PFSK-1 (cell line): ENCODE measurements around the gene NRCAM.

Experiments
- FOXP2 ChIP-seq: optimal IDR thresholded peaks from 2 replicates; pipeline ENCODE3; 2011; ENCODE audit warnings: borderline replicate concordance, control low read depth, inconsistent platforms; ENCODE audit not compliant: insufficient read depth; ENCODE audit errors: extremely low read length, extremely low read depth
- POLR2AphosphoS5 ChIP-seq: IDR thresholded peaks from 2 replicates; pipeline ENCODE4 v1.6.1; 2012; ENCODE audit warnings: low read depth, mild to moderate bottlenecking, control low read depth, low read length, moderate library complexity
- REST ChIP-seq, 2 experiments: IDR thresholded peaks; 2 replicates each; pipeline versions ENCODE4 v1.6.1 to v1.8.0; 2011 to 2012; ENCODE audit warnings: low read depth in 2 of 2, low read length in 2 of 2, control low read depth in 1 of 2, inconsistent platforms in 1 of 2, mild to moderate bottlenecking in 1 of 2, moderate library complexity in 1 of 2; ENCODE audit not compliant: insufficient read depth in 1 of 2
- SIN3A ChIP-seq: IDR thresholded peaks from 2 replicates; pipeline ENCODE4 v1.6.1; 2012; ENCODE audit warnings: mild to moderate bottlenecking, low read length, moderate library complexity, borderline replicate concordance; ENCODE audit not compliant: insufficient read depth
- TAF1 ChIP-seq: IDR thresholded peaks from 2 replicates; pipeline ENCODE4 v1.6.1; 2012; ENCODE audit warnings: low read length, control low read depth, borderline replicate concordance; ENCODE audit not compliant: insufficient read depth

NRCAM gene

DNA sequence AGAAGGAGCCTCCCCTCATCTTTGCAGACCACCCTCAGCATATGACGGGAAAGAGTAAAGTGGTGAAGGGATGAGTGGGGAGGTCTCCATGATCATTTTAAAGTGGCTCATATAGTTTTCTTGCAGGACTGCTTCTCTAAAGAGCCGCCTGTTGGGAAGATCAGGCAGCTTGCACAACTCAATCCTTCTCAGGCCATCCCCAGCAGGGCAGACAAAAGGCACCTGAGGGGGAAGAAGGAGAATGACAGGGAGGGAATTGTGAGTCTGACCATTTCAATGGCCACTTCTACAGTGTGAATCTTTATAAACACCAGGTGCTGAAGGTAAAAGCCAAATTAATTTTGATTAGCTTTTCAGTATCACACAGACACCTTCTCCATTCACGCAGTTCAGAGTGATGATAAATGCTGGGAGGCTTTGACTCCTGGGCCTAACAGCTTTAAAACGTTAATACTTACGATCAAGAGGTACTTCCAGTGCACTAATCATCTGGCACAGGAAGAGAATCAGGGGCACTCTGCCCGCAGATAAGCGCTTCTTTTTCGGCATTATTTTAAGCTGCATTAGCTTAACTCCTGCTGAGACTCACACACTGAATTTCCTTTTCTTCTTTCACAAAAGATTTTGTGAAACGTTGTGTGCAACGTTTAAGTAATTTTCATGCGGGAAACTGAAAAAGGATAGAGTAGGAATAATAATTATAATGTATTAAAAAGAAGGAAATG lies 216.6 kb downstream of the NRCAM start:
- TF ChIP-seq POLR2AphosphoS5 (no peak), FOXP2 (no peak), REST (IDR thresholded peaks at IDR 0.05; ENCODE audit: insufficient read depth in 1 of 2, low read depth in 2 of 2, low read length in 2 of 2) (no peak), TAF1 (no peak), SIN3A (no peak)

- no peak for TF ChIP-seq REST (IDR thresholded peaks at IDR 0.05; ENCODE audit: insufficient read depth in 1 of 2, low read depth in 2 of 2, low read length in 2 of 2)
- no peak for TF ChIP-seq FOXP2
- no peak for TF ChIP-seq POLR2AphosphoS5
- no peak for TF ChIP-seq TAF1
These were observed 219.4 kb downstream of the NRCAM start for GRCh38 chr7:108236681-108237415.

- TF ChIP-seq POLR2AphosphoS5 (no peak), TAF1 (no peak), SIN3A (no peak), REST (IDR thresholded peaks at IDR 0.05; ENCODE audit: insufficient read depth in 1 of 2, low read depth in 2 of 2, low read length in 2 of 2) (no peak), FOXP2 (no peak)
These were observed 220.7 kb downstream of the NRCAM start for GRCh38 chr7:108235451-108236061.

- TF ChIP-seq POLR2AphosphoS5 = no peak
These were observed 221.2 kb downstream of the NRCAM start for GRCh38 chr7:108234971-108235450.

DNA sequence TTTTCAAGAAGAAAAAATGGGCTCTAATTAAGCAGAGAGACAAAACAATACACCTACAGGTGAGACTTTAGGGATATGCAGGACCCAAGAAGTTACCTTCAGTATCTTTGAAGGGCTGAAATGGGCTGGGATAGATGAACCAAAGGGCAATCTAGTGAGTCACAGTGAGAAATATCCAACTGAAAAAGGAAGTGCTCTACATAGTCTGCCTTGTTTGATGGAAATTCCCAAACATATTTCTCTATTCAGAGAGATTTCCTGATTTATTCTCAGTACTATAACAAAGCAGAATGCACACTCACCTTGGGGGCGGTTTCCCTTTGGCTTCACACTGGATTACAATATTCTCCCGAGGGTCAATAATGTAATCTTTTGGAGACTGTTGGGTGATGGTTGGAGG lies 222.0 kb downstream of the NRCAM start:
- TF ChIP-seq POLR2AphosphoS5 (no peak), REST (IDR thresholded peaks at IDR 0.05; ENCODE audit: insufficient read depth in 1 of 2, low read depth in 2 of 2, low read length in 2 of 2) (no peak), FOXP2 (no peak), TAF1 (no peak), SIN3A (no peak)
